Fibroblast of villous mesenchyme (primary cell): Measurements from ENCODE around the gene ZC3H8. TPM values are rescaled to one million over a fixed set of nuclear protein-coding genes. Genes with fewer than 3 reads are reported as not detected.
"Not testable (repeated sequence)": the region's sequence is repeated elsewhere in the genome, so short reads cannot be mapped to it uniquely, and the experiment has no call there.

ENCODE experiments used
- DNase-seq: peaks from one replicate; pipeline ENCODE4 v3.0.0-alpha.2; 2010; ENCODE audit warnings: low read depth
- H3K4me3 ChIP-seq: 2 replicates; pipeline ENCODE4 v1.5.1; 2011; ENCODE audit warnings: low read depth, mild to moderate bottlenecking, low read length
- total RNA-seq: library from RNA; depleted of rRNA; stranded (reverse); fragments of >200 nt; gene quantifications from 2 replicates; pipeline ENCODE4 v1.2.3, GENCODE V29; 2012
- TF ChIP-seq, protein P1 (sequence below): IDR thresholded peaks from 2 replicates; pipeline ENCODE4 v1.5.1; 2012; ENCODE audit warnings: low read depth, mild to moderate bottlenecking, low read length; ENCODE audit not compliant: insufficient read depth

Gene ZC3H8
- total RNA-seq, 1 donor, result 8.2 TPM

DNA sequence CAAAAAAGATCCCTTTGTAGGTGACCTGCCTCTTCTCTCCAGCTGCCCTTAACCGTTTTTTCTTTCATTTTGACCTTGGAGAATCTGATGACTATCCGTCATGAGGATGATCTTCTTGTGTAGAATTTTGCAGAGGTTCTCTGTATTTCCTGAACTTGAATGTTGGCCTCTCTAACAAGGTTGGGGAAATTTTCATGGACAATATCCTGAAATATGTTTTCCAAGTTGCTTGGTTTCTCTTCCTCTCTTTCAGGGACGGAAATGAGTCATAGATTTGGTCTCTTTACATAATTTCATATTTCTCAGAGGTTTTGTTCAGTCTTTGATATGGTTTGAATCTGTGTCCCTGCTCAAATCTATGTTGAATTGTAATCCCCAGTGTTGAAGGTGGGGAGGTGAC is 34.0 kb downstream of the ZC3H8 start:
- TF ChIP-seq, protein P1, sequence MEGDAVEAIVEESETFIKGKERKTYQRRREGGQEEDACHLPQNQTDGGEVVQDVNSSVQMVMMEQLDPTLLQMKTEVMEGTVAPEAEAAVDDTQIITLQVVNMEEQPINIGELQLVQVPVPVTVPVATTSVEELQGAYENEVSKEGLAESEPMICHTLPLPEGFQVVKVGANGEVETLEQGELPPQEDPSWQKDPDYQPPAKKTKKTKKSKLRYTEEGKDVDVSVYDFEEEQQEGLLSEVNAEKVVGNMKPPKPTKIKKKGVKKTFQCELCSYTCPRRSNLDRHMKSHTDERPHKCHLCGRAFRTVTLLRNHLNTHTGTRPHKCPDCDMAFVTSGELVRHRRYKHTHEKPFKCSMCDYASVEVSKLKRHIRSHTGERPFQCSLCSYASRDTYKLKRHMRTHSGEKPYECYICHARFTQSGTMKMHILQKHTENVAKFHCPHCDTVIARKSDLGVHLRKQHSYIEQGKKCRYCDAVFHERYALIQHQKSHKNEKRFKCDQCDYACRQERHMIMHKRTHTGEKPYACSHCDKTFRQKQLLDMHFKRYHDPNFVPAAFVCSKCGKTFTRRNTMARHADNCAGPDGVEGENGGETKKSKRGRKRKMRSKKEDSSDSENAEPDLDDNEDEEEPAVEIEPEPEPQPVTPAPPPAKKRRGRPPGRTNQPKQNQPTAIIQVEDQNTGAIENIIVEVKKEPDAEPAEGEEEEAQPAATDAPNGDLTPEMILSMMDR, result no peak
- no peak for DNase-seq
- no peak overlapping the region for H3K4me3 ChIP-seq

GRCh38 chr2:112220186-112220585 is 34.7 kb downstream of the ZC3H8 start:
- no peak for DNase-seq
- H3K4me3 ChIP-seq, result no peak overlapping the region
- TF ChIP-seq, protein P1, result no peak

- DNase-seq, result no peak
- TF ChIP-seq, protein P1, result no peak
- H3K4me3 ChIP-seq, result no peak overlapping the region
Measured at GRCh38 chr2:112217854-112218253, 37.0 kb downstream of the ZC3H8 start.

GRCh38 chr2:112216167-112216566 is 38.7 kb downstream of the ZC3H8 start:
- TF ChIP-seq, protein P1, result peak; percentile 44
- no peak overlapping the region for H3K4me3 ChIP-seq
- DNase-seq, result peak; percentile 19

DNA sequence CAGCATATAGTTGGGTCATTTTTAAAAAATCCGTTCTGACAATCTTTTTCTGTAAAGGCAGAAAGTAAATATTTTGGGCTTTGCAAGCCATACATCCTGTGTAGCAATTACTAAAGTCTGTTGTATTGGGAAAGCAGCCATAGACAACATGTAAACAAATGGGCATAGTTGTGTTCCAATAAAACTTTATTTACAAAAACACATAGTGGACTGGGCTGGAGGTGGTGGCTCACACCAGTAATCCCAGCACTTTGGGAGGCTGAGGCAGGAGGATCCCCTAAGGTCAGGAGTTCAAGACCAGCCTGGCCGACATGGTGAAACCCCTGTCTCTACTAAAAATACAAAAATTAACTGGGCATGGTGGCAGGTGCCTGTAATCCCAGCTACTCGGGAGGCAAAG is 46.9 kb downstream of the ZC3H8 start:
- not testable (repeated sequence) for DNase-seq, H3K4me3 ChIP-seq

- peak; percentile 17 for DNase-seq
- H3K4me3 ChIP-seq, result no peak overlapping the region
- TF ChIP-seq, protein P1, result no peak
Measured at GRCh38 chr2:112204411-112204810, 50.4 kb downstream of the ZC3H8 start.

- H3K4me3 ChIP-seq, result no peak overlapping the region
- TF ChIP-seq, protein P1, result no peak
- no peak for DNase-seq
Measured at GRCh38 chr2:112201696-112202430, 53.0 kb downstream of the ZC3H8 start.
